Heart right ventricle (tissue), 16 donors: ENCODE results near the gene TCEA2. TPM values are rescaled to one million over a fixed set of nuclear protein-coding genes. Genes with fewer than 3 reads are reported as not detected.

ENCODE experiments used
- ATAC-seq, 8 donors: fragments of 200-7000 bp; cut with Tn5 transposase; one replicate each; pipeline ENCODE4 v1.9.1; 2020; ENCODE audit warnings: mild to moderate bottlenecking in 8 of 8, moderate library complexity in 8 of 8, moderate number of reproducible peaks in 1 of 8
- DNase-seq, 2 donors: peaks; one replicate each; pipeline ENCODE4 v3.0.0-alpha.2; 2020
- H3K27ac ChIP-seq, 10 donors: fragments of 200-600 bp; sonication (generic) in 2 of 10; one replicate each; pipeline versions ENCODE4 v1.5.0 to v1.8.0; 2020 to 2022; ENCODE audit warnings: mild to moderate bottlenecking in 3 of 10
- H3K27me3 ChIP-seq, 7 donors: fragments of 200-600 bp; one replicate each; pipeline ENCODE4 v1.8.0; 2021 to 2022; ENCODE audit warnings: mild to moderate bottlenecking in 2 of 7
- H3K36me3 ChIP-seq, 9 donors: fragments of 200-600 bp; sonication (generic) in 1 of 9; one replicate each; pipeline versions ENCODE4 v1.5.0 to v1.8.0; 2020 to 2022; ENCODE audit warnings: mild to moderate bottlenecking in 2 of 9
- H3K4me1 ChIP-seq, 9 donors: fragments of 200-600 bp; sonication (generic) in 1 of 9; one replicate each; pipeline versions ENCODE4 v1.5.0 to v1.8.0; 2020 to 2022; ENCODE audit warnings: mild to moderate bottlenecking in 4 of 9
- H3K4me3 ChIP-seq, 10 donors: fragments of 200-600 bp; sonication (generic) in 2 of 10; one replicate each; pipeline versions ENCODE4 v1.5.0 to v1.8.0; 2020 to 2022; ENCODE audit warnings: mild to moderate bottlenecking in 7 of 10, moderate library complexity in 2 of 10
- H3K9me3 ChIP-seq, 11 donors: fragments of 200-600 bp in 10 of 11; sonication (generic) in 2 of 11; one replicate each; pipeline versions ENCODE4 v1.5.0 to v1.8.0; 2013 to 2022; ENCODE audit warnings: mild to moderate bottlenecking in 2 of 11, control low read depth in 1 of 11, moderate library complexity in 1 of 11
- CTCF ChIP-seq, 9 donors: fragments of 200-600 bp; sonication (generic) in 2 of 9; IDR thresholded peaks; one replicate each; pipeline versions ENCODE4 v1.5.0 to v1.8.0; 2021 to 2022; ENCODE audit warnings: antibody characterized with exemption in 9 of 9, mild to moderate bottlenecking in 5 of 9, moderate library complexity in 1 of 9
- WGBS, 2 donors: extraction: QIAGEN DNeasy Blood & Tissue Kit; methylation state at CpG; one replicate each; pipeline ENCODE4 v1.1.7; 2013; ENCODE audit warnings: inconsistent platforms in 1 of 2; 5-methylcytosine and 5-hydroxymethylcytosine counted together
- intact Hi-C, 10 donors: fragments of 100-400 bp; cut with DNase I; formaldehyde crosslinking; loops; one replicate each; pipeline versions ENCODE4 v1.11.1 to v1.14.2; 2022
- polyA plus RNA-seq, 2 donors: library from polyadenylated mRNA; stranded (reverse); fragments of 200-250 nt; gene quantifications; one replicate each; pipeline ENCODE4 v1.2.3, GENCODE V29; 2013
- total RNA-seq, 10 donors: library from RNA; stranded (reverse); fragmentation: NEBNext Ultra II Directional in 3 of 10; extraction: Animal tissue kit (Norgen Biotek cat#: 25700) in 3 of 10; gene quantifications; one replicate each; pipeline versions ENCODE4 v1.2.1 to v1.2.4, GENCODE V29; 2021 to 2023
- donor health status: Arrhythmogenic right ventricular cardiomyopathy.
- donor health status: ischemic (EF 13 %, LVEDD 7.1; RV severe dilation, severe dysfunction).
- donor health status: healthy with polysubstance abuse.
- donor health status: DM: no; HTN: yes; CAD: no.
- donor health status: DM: no; HTN: no; CAD: no.
- donor health status: ischemic (EF 25% LVEDD 6.9; RV normal size, moderate dysfunction).
- donor health status: ischemic (EF 25% LVEDD 5.7; RV mildly dilated, moderate dysfunction).
- donor health status: healthy.
- donor health status: DM: yes; HTN: yes; CAD: no.
- donor health status: Ischemic cardiomyopathy.
- donor health status: ischemic (EF 35%, LVEDD 5.7; RV mildly dilated, moderate dysfunction).
- donor health status: nonischemic (EF 11% LVEDD 7.7; RV severe dilation, severe dysfunction).
- donor health status: DM: yes; HTN: yes; CAD: no.
- donor health status: PGD.
- donor health status: ischemic (EF 29% LVEDD 5.4; RV normal size, mild dysfunction).
- donor health status: nonischemic (EF 23%, LVEDD 6.1; RV moderate dilation, normal function).

The TCEA2 gene
- total and polyA plus RNA-seq, 12 donors: 35.0 to 54.9 (median 44.9) TPM

- no peak overlapping the region for H3K4me3 ChIP-seq
- no peak for TF ChIP-seq CTCF (IDR thresholded peaks at IDR 0.05)
- no peak for DNase-seq
- no peak for ATAC-seq
- intact Hi-C loops: loop anchor here in 1 of 10 donors (5.0 kb wide), 1 partner anchor 86 kb away; the partner anchor contains the start of gene PRPF6
- WGBS, 2 donors: 77 to 80% methylated on average over 12 of the region's 12 CpGs
- peaks cover 0 to 29% (median 0%) of the 10 kb centered on the region in 9 donors for H3K36me3 ChIP-seq
- H3K27me3 ChIP-seq: no peaks in the 10 kb centered on the region
- H3K27ac ChIP-seq: no peak overlapping the region
- no peaks in the 10 kb centered on the region for H3K9me3 ChIP-seq
- H3K4me1 ChIP-seq: peaks cover 5 to 39% (median 19%) of the 10 kb centered on the region in 9 donors
These were observed 4.8 kb downstream of the TCEA2 start for GRCh38 chr20:64067733-64068307.

GRCh38 chr20:64068386-64069208 is 5.6 kb downstream of the TCEA2 start:
- no peak for TF ChIP-seq CTCF (IDR thresholded peaks at IDR 0.05)
- Histone ChIP-seq H3K36me3 (peaks cover 0 to 37% (median 0%) of the 10 kb centered on the region in 9 donors), H3K4me3 (no peak overlapping the region), H3K27me3 (no peaks in the 10 kb centered on the region), H3K27ac (no peak overlapping the region), H3K4me1 (peaks cover 5 to 35% (median 17%) of the 10 kb centered on the region in 9 donors), H3K9me3 (no peaks in the 10 kb centered on the region)
- intact Hi-C loops: loop anchor here in 1 of 10 donors (5.0 kb wide), 1 partner anchor 86 kb away; the partner anchor contains the start of gene PRPF6
- ATAC-seq (no peak), DNase-seq (no peak)
- WGBS, 2 donors: 79 to 81% methylated on average over 12 of the region's 12 CpGs

GRCh38 chr20:64069209-64069613 is 6.2 kb downstream of the TCEA2 start:
- 92 to 93% methylated on average over 20 of the region's 20 CpGs for WGBS, 2 donors

More at GRCh38 chr20:64069209-64069613, 6.2 kb downstream of the TCEA2 start:
- intact Hi-C loops: loop anchor here in 1 of 10 donors (5.0 kb wide), 1 partner anchor 87 kb away; the partner anchor contains the start of gene PRPF6
- peaks cover 0 to 43% (median 0%) of the 10 kb centered on the region in 9 donors for H3K36me3 ChIP-seq
- no peak for DNase-seq
- H3K4me3 ChIP-seq: no peak overlapping the region
- H3K9me3 ChIP-seq: no peaks in the 10 kb centered on the region
- ATAC-seq: no peak
- H3K27me3 ChIP-seq: no peaks in the 10 kb centered on the region
- peaks cover 3 to 29% (median 11%) of the 10 kb centered on the region in 9 donors for H3K4me1 ChIP-seq
- no peak overlapping the region for H3K27ac ChIP-seq
- TF ChIP-seq CTCF (IDR thresholded peaks at IDR 0.05): no peak
